GM21576 (cell line): Measurements from ENCODE around the gene ATXN1.
A peak's percentile ranks its signal among the peaks of the same experiment; 100 is the strongest.
"Not testable (repeated sequence)": the region's sequence is repeated elsewhere in the genome, so short reads cannot be mapped to it uniquely, and the experiment has no call there.

Source experiments
- ATAC-seq: cut with Tn5 transposase; IDR thresholded peaks from one replicate; pipeline ENCODE4 v1.9.1; 2021; ENCODE audit warnings: mild to moderate bottlenecking, moderate library complexity; ENCODE audit not compliant: unreplicated experiment

Gene ATXN1

DNA sequence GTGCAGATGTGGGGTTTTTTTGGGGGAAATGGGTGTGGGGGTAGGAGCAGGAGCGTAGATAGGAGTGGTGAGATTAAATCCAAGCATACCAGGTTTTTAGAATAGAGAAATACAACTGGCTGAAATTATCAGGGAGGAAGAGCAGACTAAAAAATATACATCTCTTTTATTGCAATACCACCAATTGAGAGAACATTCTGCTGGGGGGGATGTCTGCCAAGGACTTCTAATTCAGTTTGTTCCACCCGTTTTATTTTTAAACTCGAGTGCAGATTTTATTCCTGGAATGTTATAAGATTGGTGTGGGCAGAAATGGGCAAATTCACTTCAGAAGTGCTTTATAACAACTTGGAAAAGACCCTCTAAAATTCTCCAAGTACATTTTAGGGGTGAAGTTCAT, 330.2 kb downstream of the ATXN1 start:
- no peak for ATAC-seq

DNA sequence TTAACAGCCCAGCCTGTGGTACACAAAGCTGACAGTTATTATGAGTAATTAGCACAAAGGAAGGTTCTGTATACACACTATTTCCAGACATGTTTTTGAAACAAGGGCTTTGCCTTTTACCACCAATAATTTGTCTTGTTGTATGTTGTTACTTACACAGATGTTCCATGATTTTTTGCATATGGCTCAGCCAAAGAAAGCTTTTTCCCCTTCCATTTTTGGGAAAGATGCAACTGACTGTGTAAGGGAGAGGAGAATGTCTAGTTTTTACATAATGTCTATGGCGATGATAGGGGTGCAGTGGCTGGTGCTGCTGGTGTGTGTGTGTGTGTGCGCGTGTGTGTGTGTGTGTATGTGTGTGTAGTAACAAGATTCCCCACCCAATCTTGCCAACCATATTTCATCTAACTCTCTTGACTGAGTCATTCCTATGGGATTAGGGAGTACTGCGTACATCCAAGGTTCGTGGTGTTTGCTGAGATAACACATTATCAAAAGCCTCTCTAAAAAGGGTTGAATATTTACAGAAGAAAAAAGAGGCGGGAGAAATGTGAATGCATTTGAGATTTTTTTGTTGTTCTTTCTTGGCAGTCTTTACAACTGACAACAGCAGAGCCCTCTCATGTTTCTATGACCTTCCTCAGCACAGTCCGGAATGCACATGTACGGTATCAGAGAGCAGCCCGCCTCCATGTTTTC, 330.7 kb downstream of the ATXN1 start:
- no peak for ATAC-seq

DNA sequence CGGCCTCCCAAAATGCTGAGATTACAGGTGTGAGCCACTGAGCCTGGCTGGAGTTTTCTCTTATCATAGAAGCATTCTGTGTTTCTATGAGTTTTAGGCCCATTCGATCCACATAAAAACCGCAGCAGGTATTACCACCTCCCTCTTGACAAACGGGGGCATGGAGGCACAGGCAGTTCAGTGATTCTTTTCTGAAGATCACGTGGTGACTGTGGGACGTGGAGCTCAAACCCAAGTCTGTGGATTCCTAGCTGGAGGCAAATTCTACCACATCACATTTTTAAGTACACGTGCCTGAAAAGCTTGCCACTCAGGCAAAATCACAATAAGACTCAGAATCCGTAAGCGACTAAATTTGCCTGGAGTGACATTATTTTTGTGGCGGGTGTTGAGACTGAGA, 331.6 kb downstream of the ATXN1 start:
- no peak for ATAC-seq

DNA sequence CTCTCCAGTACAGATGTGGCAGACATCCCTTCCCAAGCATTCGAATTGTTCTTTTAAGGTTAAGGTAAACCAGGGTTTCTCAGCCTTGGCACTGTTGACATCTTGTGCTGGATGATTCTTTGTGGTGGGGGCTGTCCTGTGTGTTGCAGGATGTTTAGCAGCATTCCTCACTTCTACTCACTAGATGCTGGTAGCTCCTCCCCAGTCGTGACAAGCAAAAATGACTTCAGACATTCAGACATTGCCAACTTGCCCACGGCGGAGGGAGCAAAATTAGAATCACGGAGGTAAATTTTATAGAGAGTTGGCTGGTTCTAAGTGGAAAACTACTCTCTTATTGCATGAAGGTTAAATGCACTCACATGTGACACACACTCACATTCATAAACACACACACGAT, 334.1 kb downstream of the ATXN1 start:
- ATAC-seq, result no peak

DNA sequence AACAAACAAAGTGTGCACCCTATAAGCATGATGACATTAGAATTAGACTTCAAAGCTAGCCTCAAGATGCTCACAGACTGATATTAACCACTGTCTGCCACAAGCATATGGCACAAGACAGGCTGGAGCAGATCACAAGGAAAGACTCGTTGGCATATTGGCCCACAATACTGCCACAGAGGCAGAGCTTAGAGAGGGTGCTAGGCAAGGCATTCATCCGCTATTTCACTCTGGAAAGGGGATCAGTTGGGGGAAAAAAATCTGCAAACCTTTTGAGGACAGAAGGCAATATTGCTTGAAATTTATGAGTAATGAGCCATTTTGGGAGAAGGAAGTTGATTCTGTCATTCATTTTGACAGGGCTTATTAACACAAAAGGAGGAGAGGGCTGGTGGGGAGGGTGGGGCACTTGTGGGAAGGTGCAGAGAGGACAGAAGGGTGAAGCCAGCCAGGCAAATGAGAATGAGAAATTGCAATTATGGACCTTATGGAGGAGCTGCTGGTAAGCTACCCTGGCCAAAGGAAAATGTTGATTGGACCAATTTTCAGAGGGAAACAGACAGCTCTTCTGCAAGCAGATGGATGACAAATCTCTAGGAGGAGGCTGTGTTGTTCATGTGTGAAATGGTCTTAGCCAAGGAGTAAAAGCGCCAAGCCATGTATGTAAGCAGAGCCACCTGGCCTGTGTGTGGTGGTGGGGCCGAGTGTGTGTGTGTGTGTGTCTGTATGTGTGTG, 335.2 kb downstream of the ATXN1 start:
- no peak for ATAC-seq

DNA sequence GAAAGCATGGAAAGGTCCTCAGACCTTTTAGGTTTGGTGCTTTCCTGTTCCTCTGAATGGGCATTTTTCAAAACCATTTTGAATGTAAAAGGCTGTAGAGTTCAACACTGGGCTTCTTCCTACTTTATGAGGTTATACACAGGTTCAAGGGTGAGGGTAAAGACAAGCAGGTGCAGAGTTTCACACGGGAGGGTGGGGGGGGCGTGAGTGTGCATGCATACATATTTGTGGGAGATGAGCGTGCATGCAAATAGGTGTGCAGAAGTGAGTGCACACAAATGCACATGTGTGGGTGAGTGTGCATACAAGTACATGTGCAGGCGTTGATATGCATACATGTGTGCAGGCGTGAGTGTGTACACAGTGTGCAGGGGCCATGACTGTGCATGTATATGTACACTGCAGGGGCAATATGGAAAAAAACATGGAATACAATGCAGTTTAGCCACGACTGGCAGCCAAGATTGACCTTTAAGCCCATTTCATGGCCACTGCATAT, 339.7 kb downstream of the ATXN1 start:
- ATAC-seq, result peak; percentile 16

DNA sequence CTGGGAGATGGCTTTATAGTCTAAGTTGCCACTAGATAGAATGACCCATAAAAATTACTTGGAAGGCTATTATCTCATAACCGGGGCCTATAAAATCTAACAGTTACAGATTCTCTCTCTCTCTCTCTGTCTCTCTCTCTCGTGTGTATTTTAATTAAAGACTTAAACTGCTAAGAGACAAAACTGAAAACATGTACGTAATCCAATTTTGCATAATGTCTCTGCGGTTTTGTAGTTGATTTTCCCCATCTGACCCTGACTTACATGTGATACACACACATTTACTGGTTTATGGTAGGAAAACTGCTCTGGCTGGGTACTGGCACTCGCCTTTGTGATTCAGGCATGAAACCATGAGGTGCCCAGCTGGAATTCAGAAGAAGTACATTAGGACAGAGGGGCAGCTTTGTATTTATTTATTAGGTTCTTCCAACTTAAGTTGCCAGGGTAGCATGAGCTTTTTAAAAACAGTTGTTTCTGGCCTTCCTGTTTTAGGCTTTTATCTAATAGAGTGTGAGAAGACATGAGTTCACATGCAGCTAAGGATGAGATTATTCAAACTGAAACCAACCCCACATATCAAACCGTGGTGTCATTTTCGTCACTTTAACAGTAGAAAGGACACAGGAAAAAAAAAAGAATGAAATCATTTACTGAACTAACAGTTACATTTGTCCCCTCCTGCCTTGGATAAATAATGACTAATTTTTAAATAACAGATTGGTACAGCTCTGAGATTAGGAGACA, 340.4 kb downstream of the ATXN1 start:
- ATAC-seq, result peak; percentile 50

DNA sequence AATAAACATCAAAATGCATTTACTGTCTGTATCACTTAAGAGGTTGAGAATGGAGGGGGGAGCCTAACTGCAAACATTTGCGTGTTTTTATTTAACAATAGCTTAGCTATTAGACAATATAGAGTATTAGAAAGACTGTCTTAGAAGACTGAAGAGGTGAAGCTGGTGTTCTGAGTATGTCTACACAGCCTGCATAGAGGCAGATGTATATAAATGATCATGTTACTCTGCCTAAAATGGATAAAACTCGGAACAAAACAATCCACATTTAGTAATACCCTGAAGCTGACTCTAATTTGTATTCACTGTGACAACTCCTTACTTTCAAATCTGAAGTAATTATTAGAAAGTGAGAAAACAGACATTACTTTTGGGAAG, 340.9 kb downstream of the ATXN1 start:
- ATAC-seq, result peak; percentile 4

DNA sequence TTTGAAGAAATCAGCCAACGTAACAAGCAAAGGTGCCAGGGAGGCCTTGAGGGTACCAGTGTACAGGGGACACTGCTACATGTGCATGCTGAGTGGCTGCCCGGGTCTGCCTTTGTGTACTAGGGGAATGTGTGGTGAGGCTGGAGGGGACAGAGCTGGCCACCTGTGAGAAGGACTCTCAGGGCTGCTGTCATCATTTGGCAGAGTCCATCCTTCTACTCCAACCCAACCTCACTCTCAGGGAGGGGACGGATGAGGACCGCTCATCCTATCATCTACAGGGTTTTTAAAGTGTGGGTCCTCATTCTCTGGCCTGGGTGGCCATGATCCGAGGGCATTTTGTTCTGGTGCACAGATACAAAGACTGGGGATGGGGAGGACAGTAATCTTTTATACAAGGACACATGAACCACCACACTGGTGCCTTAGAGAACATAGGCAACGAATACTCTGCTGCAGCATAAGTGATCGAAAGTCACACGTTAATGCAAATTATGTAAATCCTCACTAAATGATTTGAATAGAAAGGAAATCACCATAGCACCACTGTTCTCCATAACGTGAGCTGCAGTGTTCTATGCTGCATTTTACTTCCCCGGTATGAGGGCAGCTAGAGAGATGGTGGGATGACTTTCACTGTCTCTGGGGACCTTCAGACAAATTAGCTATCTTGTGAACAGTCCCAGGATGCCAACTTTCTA, 341.5 kb downstream of the ATXN1 start:
- peak; percentile 60 for ATAC-seq

DNA sequence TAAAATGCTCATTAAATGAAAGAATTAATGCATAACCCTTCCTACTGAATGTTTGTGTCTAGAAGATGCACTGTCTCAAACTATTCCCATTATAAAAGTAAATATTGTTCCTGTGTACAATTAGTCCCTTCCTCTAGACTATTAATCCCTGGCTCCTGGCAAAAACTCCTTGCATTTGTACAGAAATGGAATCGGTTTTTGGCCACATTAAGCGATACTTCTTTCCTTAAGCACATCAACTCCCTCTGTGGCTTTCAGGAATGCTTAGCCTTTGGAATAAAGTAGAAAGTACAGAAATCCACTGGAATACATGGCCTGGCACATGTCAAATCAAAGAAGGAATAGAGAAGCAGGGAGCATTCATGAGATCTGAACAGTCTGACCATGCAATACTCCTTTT, 343.1 kb downstream of the ATXN1 start:
- no peak for ATAC-seq

DNA sequence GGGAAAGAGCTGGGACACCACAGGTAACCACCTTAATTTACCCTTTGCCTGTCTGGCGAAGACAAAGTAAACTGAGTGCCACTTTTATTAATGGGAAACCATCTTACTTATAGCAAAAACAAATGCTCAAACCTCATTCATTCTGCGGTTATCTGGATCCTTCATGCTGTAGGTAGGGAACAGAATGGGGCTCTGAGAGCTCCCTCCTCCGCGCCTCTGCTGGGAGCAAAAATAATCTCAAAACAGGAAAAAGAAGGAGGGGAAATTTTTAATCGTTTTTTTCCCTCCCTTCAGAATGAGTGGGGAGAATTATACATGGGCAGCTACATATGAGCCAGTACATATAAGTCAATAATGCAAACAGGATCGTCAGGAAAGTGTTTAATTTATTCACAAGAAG, 345.6 kb downstream of the ATXN1 start:
- ATAC-seq, result no peak

DNA sequence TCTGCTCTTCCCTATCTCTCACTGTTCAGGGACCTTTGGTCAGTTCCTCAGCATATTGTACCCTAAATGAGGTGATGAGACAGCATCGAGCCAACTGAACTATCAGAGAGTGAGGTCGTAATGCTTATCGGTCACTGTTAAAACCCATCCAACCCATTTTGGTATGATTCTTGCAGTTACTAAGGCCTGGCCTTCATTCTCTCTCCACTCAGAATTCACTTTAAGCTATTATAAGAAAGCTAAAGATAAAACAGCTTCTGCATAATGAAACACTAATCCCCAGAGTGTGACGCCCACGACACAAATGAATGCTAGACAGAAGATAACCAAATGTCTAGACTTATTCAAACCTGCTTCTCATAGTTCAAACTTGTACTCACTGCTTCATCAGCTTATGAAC, 347.1 kb downstream of the ATXN1 start:
- peak; percentile 57 for ATAC-seq

DNA sequence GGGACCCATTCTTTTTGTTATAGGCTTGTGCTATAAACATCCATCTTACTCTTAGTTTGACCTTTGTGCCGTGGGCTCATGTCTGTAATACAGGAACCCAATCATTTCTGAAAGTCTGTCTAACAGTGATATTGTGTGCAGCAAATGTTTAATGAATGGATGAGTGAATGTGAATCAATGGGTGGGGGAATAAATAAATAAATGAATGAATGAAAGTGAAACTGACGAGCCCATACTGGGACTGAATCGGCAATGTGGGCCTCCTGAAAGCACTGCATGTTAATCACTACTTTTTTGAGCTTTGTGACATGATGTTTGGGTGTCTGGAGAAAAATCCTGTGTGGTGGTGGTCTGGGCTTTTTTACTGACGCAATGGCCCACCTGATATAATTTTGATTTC, 347.9 kb downstream of the ATXN1 start:
- ATAC-seq, result peak; percentile 36

DNA sequence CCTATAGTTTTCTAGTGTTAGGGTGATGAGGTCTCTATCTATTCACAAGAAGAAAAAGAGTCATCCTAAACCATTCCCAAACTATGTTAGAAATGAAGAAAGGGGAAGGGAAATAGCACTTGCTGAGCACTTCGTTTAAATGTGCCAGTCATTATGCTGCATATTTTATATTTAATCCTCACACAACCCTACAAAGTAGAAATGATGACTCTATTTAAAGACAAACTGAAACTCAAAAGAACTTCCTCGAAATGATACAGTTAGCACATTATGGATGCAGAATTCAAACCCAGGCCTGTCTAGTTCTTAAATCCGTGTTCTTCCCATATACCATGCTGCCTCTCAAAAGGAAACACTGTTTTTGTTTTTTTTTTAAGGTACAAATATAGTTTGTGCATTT, 348.3 kb downstream of the ATXN1 start:
- ATAC-seq, result no peak

DNA sequence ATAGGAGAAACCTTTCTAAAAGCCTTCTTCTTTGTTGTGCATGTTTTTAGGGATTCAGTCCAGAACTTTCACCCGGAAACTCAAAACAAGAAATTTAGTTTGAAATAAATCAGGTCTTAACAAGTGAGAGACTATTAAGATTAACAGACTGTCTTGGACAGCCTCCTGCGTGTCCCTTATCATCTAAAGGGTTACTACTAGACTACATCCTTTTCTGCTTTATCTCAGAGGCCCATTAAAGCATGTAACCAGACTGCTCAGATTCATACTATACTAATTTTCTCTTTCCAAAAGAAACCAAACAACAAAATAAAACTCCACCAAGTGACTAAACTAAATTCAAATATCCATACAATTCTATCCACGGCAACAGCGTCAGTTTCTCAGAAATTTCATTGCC, 349.1 kb downstream of the ATXN1 start:
- ATAC-seq, result no peak

DNA sequence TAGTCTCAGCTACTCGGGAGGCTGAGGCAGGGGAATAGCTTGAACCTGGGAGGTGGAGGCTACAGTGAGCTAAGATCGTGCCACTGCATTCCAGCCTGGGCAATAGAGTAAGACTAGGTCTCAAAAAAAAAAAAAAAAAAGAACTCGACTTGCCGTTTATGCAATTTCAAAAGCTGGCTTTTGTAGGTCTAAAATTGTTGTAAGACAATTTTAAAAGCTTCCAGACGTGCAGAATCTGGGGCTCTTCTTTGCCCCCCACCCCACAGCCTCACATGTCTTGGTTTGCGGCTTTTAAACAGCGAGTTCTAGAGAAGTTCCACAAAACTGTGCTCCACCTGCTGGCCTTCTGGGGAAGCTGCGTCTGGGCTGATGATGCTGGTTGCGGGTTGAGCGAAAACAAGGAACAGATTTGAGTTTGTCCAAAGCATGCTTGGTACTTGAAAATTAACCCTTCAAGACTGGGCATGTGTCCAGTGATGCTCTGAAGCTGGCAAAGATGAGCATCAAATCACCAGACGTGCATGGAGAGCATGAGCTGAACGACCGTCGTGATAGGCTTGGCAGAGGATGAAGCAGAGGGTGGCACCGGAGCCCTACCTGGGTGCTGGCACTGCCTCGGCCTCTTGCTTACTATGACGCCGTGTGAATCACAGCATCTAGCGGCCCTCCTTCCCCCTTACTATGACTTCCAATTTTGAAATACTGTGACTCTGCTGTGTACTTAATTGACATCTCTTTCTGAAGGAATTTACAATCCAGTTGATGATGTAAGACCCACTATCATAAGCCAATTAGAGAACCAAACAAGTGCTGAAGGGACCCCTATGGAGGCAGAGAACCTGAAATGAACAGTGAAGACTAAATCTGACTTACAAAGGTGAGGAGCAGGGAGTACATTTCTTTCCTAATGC, 351.5 kb downstream of the ATXN1 start:
- ATAC-seq, result no peak

DNA sequence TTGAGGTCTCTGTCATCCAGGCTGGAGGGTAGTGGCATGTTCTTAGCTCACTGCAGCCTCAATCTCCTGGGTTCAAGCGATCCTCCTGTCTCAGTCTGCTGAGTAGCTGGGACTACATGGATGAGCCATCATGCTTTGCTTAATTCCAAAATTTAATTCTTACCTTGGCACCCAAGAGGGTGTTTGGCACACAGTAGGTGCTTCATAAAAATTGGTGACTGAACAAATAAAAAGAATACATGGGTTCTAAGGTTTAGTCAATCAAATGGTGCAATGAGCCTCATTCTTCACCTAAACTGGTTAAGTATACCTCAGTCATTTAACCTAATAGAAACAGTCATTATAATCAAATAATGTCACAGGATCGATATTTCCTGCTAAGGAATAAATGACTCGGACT, 352.5 kb downstream of the ATXN1 start:
- no peak for ATAC-seq

DNA sequence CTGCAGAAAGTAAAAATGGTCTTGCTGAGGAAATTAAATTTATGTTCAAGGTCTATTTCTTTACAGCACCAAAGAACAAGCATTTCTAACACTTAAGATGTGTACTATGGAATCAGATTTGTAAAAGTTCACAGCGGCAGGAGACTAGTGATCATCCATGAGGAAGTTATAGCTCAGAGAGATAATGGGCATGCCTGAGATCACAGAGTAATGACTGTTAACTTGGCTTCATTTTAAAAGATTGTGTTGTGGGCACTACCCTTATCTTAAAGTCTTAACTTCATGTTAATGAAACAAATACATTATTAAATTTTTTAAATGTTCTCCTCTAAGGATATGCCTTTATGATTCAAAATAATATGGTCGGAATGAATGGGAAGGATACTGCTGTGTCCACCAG, 354.3 kb downstream of the ATXN1 start:
- no peak for ATAC-seq

DNA sequence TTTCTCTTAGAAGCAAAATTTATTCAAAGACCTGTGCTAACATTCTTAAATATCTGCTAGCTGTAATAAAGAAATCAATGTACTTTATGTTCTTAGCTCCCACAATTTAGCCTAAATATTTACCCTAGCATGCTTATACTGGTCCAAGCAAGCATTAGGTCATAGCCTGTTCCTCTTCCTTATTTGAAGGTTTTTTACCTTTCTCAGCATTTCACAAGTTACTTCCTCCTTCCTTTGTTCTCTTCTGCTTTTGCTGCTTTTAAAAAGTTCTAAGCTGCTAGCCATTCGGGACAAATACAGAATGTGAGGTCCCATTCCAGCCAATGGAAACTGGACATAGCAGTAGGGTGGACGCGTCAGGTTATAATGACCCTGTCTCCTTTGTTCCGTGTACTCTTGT, 354.7 kb downstream of the ATXN1 start:
- ATAC-seq, result not testable (repeated sequence)

DNA sequence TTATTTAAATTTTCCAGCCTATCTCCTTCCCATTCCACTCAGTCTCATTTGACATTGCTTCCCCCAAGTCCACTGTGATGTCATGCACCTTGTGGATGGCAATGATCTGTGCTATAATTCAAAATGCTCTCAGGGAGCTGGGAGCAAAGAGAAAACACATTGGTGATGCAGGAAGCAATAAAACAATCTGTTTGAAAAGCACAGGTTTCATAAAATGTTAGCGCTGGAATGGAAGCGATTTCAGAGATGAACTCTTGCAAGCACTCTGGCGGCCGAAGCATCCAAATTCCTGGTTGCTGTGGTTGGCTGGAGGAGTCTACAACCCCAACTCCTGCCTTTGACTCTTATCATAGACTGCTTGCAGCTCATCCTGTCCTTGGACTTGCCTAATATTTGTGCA, 355.9 kb downstream of the ATXN1 start:
- ATAC-seq, result no peak
